SKM-1 (cell line): Measurements from ENCODE around the gene CRELD1.

Experiments used
- DNase-seq: peaks from one replicate; lab custom pipeline; 2025; ENCODE audit not compliant: unreplicated experiment; lab: John Stamatoyannopoulos, UW

The CRELD1 gene

DNA sequence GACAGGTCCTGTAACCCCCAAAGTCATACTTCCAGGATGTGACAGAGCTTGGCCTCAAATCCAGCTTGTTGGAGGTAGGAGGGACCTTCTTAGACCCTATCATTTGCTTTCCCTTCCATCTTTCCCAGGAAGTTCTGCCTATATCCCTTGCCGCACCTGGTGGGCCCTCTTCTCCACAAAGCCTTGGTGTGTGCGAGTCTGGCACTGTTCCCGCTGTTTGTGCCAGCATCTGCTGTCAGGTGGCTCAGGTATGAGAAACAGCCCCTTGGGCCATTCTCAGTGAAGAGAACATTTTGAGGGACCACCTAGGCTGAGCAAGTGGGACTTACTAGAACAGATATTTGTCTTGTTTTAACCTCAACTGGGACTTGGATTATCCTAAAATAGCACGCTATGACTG lies 29.7 kb upstream of the CRELD1 start:
- DNase-seq = no peak

DNA sequence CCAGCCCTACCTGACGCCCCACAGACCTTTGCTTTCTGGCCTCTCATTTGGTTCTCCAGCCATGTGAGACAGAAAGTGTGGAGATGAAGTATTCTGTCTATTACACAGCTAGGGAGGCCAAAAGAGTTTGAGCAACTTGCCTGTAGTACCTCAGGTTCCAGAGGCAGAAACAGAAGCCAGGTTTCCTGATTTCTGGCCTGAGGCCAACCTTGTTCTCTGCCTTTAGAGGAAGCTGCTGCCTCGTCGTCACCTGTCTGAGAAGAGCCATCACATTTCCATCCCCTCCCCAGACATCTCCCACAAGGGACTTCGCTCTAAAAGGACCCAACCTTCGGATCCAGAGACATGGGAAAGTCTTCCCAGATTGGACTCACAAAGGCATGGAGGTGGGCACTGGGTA lies 27.2 kb upstream of the CRELD1 start:
- DNase-seq = no peak

DNA sequence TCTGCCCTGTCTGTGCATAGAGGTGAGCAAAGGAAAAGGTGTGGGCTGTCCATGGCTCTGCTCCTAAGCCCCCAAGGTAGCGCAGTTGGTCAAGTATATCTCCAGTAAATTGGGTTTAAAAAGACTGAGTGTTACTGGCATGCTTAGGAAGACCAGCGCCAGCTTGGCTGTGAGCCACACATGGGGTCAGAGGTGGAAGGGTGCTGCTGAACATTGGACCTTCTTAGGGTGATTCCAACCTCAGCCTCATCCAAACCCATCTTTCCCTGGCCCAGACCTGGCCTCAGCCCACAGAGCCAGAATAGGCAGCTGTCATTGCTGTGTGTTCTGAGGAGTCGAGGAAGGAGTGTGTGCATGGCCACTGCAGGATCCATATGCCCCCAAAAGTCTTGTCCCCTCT lies 25.3 kb upstream of the CRELD1 start:
- no peak for DNase-seq

DNA sequence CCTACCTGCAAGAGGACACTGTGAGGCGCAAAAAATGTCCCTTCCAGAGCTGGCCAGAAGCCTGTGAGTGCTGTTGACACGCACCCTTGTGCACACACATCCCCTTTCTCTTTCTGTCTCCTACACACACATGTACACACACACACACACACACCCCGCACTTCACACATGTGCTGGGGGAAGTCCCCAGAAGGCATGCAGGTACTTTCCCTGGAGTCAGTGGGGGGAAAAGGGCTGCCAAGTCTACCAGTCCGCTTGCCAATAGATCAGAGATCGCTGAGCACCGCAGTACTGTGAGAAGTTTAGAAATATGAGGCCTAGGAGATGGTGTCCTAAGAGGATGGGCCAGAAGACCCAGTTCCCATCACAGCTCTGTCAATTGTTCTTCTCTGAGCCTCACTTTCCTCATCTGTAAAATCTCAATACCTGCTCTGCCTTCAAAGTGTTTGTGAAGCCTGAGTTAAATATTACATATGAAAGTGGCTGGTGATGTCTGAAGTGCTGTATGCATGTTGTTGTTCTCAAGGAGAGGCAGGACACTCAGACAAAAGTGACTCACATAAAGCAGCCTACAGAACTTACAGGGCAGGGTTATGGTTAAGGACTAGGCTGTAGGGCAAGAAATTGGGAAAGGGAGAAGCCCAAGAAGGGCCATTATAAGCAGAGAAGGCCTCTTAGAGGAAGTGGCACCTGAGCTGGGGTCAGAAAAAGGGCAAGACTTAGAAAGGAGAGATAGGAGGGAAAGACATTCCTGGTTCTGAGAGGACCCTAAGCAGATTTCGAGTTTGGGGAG lies 24.2 kb upstream of the CRELD1 start:
- no peak for DNase-seq

DNA sequence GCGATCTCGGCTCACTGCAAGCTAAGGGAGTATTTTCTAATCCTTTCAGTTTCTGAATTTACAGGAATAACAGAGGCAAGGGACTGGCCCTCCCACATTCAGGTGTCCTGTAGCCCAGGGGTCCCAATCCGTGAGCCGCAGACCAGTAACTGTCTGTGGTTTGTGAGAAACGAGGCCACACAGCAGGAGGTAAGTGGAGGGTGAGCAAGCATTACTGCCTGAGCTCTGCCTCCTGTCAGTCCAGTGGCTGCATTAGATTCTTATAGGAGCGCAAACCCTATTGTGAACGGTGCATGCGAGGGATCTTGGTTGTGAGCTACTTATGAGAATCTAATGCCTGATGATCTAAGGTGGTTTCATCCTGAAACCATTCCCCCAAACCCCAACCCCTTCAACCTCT lies 21.8 kb upstream of the CRELD1 start:
- no peak for DNase-seq

DNA sequence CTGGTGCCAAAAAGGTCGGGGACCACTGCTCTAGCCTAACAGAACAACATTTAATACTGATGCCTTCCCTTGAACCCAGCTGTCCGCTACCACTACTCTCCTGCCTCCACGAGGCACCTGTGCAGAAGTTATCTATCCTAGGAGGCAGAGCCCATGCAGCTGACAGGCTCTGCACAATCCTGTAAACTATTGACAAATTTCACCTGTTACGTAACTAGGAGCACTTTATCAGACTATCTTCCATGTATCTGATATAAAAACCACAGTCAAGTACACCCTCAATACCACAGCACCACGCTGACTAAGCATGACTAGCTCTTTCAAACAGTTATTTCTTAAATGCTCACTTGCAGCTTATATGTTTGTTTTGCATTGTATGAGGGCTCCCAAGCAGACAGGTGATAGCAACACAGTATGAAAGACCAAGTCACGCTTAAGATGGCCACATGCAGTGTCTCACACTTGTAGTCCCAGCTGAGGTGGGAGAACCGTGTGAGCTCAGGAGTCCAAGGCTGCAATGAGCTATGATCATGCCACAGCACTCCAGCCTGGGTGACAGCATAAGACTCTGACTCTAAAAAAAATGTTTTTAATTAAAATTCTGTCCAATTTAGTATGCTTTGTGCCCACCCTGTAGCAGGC lies 21.2 kb upstream of the CRELD1 start:
- peak; percentile 28 for DNase-seq

- DNase-seq = no peak
These were observed 20.0 kb upstream of the CRELD1 start for GRCh38 chr3:9913601-9914000.

DNA sequence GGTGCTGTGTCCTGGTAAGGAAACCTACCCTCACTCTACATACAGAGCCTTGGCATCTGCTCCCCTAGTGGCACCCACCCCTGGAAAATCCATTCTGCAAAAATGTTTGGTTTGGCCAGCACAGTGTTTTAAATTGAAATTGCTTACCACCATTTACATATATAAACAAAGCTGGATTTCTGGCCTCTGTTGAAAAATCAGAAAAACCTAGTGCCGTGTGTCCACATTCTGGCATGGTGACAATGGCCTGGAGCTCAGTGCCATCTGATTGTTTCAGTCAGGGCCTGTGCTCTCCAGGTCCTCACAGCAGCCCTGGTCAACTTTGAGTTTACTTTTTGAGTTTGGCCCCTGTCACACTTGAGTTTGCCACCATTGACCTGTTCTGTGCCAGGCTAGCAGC lies 19.6 kb upstream of the CRELD1 start:
- no peak for DNase-seq

- DNase-seq = no peak
These were observed 18.9 kb upstream of the CRELD1 start for GRCh38 chr3:9914559-9915253.

DNA sequence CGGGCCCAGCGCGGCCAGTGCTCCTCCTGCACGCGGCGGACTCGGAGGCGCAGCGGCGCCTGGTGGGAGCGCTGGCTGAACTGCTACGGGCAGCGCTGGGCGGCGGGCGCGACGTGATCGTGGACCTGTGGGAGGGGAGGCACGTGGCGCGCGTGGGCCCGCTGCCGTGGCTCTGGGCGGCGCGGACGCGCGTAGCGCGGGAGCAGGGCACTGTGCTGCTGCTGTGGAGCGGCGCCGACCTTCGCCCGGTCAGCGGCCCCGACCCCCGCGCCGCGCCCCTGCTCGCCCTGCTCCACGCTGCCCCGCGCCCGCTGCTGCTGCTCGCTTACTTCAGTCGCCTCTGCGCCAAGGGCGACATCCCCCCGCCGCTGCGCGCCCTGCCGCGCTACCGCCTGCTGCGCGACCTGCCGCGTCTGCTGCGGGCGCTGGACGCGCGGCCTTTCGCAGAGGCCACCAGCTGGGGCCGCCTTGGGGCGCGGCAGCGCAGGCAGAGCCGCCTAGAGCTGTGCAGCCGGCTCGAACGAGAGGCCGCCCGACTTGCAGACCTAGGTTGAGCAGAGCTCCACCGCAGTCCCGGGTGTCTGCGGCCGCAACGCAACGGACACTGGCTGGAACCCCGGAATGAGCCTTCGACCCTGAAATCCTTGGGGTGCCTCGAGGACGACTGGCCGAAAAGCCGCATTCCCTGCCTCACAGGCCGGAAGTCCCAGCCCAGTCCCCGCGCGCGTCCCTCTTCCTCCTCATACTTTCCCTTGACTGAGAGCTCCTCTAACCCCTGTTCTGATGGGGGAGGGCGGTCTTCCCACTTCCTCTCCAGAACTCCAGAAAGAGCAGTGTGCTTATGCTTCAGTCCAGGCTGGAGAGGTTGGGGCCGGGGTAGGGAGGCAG lies 18.1 kb upstream of the CRELD1 start:
- no peak for DNase-seq

GRCh38 chr3:9916346-9916733 lies 17.3 kb upstream of the CRELD1 start:
- no peak for DNase-seq

GRCh38 chr3:9916734-9917680 lies 16.6 kb upstream of the CRELD1 start, which contains the start of gene IL17RC:
IL17RC (plus strand) TSS chr3:9917098; CDS start chr3:9917316, 218 bp downstream.
- no peak for DNase-seq

- DNase-seq = no peak
These were observed 15.8 kb upstream of the CRELD1 start for GRCh38 chr3:9917820-9918219.

DNA sequence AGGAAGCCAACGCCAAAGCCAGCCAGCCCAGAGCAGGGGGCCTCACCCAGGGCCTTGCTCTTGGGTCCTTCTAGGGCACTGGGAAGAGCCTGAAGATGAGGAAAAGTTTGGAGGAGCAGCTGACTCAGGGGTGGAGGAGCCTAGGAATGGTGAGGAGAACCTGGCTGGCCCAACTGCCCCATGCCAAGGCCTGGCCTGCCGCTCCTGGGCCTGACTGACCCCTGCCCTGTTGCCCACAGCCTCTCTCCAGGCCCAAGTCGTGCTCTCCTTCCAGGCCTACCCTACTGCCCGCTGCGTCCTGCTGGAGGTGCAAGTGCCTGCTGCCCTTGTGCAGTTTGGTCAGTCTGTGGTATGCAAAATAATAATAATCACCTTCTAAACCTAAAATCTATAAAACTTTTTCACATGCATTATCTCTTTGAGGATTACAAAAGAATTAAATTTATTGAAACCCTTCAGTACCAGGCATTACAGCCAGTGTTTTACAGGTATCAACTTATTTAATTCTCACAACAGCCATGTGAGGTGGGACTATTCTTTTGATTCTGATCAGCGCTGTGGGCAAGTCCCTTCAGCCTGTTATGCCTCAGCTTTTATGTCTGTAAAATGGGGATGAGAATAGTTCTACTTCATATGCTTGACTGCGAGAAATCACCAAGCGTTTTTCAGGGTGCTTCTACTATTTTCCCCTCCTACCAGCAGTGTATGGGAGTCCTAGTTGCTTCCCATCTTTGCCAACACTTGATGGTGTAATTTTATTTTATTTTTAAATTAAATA lies 15.2 kb upstream of the CRELD1 start:
- DNase-seq = no peak

DNA sequence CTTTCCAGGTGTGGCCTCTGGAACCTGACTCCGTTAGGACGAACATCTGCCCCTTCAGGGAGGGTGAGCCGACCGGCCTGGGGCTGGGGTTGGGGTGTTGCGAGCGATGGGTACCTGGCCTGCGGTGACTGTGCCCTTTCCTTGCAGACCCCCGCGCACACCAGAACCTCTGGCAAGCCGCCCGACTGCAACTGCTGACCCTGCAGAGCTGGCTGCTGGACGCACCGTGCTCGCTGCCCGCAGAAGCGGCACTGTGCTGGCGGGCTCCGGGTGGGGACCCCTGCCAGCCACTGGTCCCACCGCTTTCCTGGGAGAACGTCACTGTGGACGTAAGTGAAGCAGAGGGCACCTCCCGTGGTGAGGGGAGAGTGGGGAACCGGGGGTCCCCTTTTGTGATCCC lies 5.5 kb upstream of the CRELD1 start:
- no peak for DNase-seq

- no peak for DNase-seq
These were observed 2.7 kb upstream of the CRELD1 start for GRCh38 chr3:9930804-9931418.

GRCh38 chr3:9932535-9932842 lies 1.1 kb upstream of the CRELD1 start:
- no peak for DNase-seq

GRCh38 chr3:9932843-9933560 lies 632 bp upstream of the CRELD1 start:
- DNase-seq = peak; percentile 46
